Muscle of leg (tissue), 11 donors: ENCODE data around the gene NFIB. TPM values are rescaled to one million over a fixed set of nuclear protein-coding genes. Genes with fewer than 3 reads are reported as not detected.
A peak's percentile ranks its signal among the peaks of the same experiment; 100 is the strongest.

Experiments
- DNase-seq: peaks from one replicate; pipeline ENCODE4 v3.0.0; 2013
- H3K27ac ChIP-seq: one replicate; pipeline ENCODE4 v1.5.1; 2013; ENCODE audit warnings: mild to moderate bottlenecking, low read length, control low read depth
- H3K27me3 ChIP-seq: one replicate; pipeline ENCODE4 v1.6.1; 2013; ENCODE audit warnings: low read length; ENCODE audit not compliant: control insufficient read depth, insufficient read depth
- H3K36me3 ChIP-seq: one replicate; pipeline ENCODE4 v1.6.1; 2013; ENCODE audit warnings: low read length; ENCODE audit not compliant: control insufficient read depth, insufficient read depth
- H3K4me1 ChIP-seq: one replicate; pipeline ENCODE4 v1.6.1; 2013; ENCODE audit warnings: low read length; ENCODE audit not compliant: control insufficient read depth, insufficient read depth
- H3K4me3 ChIP-seq: one replicate; pipeline ENCODE4 v1.5.1; 2013; ENCODE audit warnings: low read length, control low read depth
- H3K9me3 ChIP-seq: replicated peaks from 2 replicates; pipeline ENCODE4 v1.6.1; 2013; ENCODE audit warnings: low read depth, low read length; ENCODE audit not compliant: control insufficient read depth
- WGBS: methylation state at CpG from one replicate; pipeline ENCODE4 v1.1.5; 2013; ENCODE audit warnings: missing lambda C conversion rate; ENCODE audit not compliant: insufficient coverage; 5-methylcytosine and 5-hydroxymethylcytosine counted together
- polyA plus RNA-seq, 8 donors: library from polyadenylated mRNA; unstranded; fragments of 120-200 nt; gene quantifications; one replicate each; pipeline versions ENCODE4 v1.2.1 to v1.2.3, GENCODE V29; 2013; ENCODE audit warnings: inconsistent platforms in 1 of 8, low replicate concordance in 1 of 8; ENCODE audit not compliant: insufficient read length in 8 of 8, insufficient read depth in 1 of 8
- total RNA-seq: library from RNA; stranded (reverse); fragments of 120-200 nt; gene quantifications from one replicate; pipeline ENCODE4 v1.2.4, GENCODE V29; 2013

The NFIB gene
- total and polyA plus RNA-seq, 9 donors = 63.7 to 119 (median 85.8) TPM

DNA sequence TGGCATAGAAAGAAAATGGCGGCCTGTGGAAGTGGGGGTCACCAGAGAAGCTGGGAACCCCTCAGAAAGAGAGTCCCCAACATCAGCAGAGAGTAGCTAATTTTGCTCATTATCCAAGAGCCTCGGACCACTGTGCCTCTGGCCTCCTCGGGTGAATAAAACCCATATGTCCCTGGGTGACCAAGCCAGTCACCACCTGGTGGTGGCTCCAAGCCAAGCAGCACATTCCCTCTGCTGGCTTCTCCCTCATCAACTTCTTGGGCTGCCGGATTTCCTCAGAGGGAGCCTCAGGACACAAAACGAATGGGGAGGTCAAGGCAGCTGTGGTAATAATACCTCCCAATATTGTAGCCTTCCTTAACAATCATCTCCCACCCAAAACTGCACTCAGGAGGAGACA lies 242.5 kb downstream of the NFIB start:
- Histone ChIP-seq H3K27ac (no peak overlapping the region), H3K9me3 (no peaks in the 10 kb centered on the region), H3K36me3 (no peaks in the 10 kb centered on the region), H3K4me1 (no peaks in the 10 kb centered on the region), H3K4me3 (no peak overlapping the region), H3K27me3 (no peaks in the 10 kb centered on the region)
- 67% methylated on average over 3 of the region's 5 CpGs for WGBS
- no peak for DNase-seq

DNA sequence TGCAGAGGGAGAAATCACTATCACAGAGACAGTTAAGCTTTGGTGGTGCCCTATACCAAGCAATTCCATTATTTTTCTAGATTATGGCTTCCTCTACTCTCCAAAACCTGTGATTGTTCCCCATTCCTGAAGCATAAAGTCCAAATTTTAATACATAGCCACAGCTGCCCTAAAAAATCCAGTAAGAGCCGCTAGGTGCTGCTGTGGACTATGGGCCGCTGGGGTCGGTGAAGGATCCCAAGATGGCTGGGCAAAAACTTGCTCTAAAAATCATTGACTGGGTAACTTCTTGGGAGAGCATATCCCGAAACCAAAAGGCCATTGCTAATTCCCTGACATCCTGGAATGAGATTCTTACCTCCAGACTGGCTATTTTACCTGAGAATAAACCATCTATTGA lies 245.3 kb downstream of the NFIB start:
- Histone ChIP-seq H3K9me3 (no peaks in the 10 kb centered on the region), H3K4me1 (no peaks in the 10 kb centered on the region)

DNA sequence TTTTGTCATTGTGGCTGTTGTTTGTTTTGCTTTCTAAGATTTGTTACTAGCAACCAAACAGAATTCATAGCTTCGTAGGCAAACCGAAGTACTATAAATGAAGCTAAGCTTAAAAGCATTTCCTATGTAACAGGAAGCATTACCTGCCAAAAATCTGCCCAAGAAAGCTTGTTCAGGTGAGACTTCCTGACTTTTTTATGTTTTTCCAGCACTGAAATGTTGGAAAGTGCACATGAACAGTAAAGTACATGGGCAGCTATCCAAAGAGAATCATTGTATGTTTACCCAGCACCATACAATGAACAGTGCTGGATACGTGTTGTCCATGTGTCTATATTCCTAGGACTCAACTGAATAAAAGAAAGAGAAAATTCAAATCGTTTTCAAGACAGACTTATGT lies 247.1 kb downstream of the NFIB start:
- WGBS = 80% methylated on average over 1 of the region's 4 CpGs
- peak; percentile 55 for DNase-seq
- Histone ChIP-seq H3K36me3 (no peaks in the 10 kb centered on the region), H3K9me3 (no peaks in the 10 kb centered on the region), H3K27me3 (no peaks in the 10 kb centered on the region), H3K4me3 (no peak overlapping the region), H3K4me1 (peaks cover 12% of the 10 kb centered on the region), H3K27ac (peak overlapping the region; percentile 15)

More for the DNA sequence above, 245.3 kb downstream of the NFIB start:
- WGBS = 100% methylated on average over 1 of the region's 4 CpGs
- Histone ChIP-seq H3K27ac (no peak overlapping the region), H3K36me3 (no peaks in the 10 kb centered on the region), H3K4me3 (no peak overlapping the region), H3K27me3 (no peaks in the 10 kb centered on the region)
- no peak for DNase-seq

DNA sequence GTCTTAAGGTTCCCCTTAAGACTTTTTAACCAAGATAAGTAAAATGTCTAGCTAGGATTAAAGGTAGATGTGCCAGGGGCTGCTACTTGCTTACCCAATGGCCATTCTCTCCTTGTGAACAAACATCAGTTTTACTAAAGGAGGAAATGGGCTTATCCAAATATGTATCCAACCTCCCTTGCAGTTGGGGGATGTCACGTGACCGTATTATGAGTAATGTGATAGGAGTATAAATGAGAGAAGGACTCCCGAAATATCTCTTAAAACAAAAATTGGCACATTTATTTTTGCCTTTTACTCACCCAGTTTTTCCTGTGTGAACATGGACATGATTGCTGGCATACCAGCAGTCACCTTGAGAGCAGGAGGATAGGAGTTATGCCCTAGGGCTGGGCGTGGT lies 247.9 kb downstream of the NFIB start:
- H3K4me3 ChIP-seq = no peak overlapping the region
- no peak overlapping the region for H3K27ac ChIP-seq
- no peaks in the 10 kb centered on the region for H3K9me3 ChIP-seq

DNA sequence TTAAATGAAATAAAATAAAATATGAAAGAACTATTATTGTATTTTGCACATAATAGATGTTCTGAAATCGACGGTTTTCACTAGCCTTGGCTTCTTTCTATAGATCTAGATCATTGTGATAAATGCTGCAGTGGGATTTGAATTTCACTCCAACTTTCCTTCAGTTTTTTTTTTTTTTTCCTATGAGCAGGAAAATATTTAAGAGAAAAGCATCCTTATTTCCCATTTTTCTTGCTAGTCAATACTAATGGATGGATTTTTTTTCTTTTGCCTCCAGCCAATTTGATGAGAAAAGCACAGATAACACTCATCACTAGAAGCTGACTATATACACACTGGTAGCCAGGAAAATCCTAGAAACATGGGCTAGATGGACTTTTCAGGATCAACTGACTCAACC lies 249.0 kb downstream of the NFIB start:
- Histone ChIP-seq H3K27ac (peak overlapping the region; percentile 35), H3K4me3 (no peak overlapping the region), H3K27me3 (no peaks in the 10 kb centered on the region), H3K4me1 (peaks cover 12% of the 10 kb centered on the region), H3K9me3 (no peaks in the 10 kb centered on the region), H3K36me3 (no peaks in the 10 kb centered on the region)
- no CpG with 5 or more reads among the region's 2 CpGs for WGBS
- peak; percentile 85 for DNase-seq

More for the DNA sequence above, 247.9 kb downstream of the NFIB start:
- Histone ChIP-seq H3K27me3 (no peaks in the 10 kb centered on the region), H3K4me1 (peaks cover 12% of the 10 kb centered on the region), H3K36me3 (no peaks in the 10 kb centered on the region)
- DNase-seq = no peak
- 89% methylated on average over 1 of the region's 4 CpGs for WGBS

DNA sequence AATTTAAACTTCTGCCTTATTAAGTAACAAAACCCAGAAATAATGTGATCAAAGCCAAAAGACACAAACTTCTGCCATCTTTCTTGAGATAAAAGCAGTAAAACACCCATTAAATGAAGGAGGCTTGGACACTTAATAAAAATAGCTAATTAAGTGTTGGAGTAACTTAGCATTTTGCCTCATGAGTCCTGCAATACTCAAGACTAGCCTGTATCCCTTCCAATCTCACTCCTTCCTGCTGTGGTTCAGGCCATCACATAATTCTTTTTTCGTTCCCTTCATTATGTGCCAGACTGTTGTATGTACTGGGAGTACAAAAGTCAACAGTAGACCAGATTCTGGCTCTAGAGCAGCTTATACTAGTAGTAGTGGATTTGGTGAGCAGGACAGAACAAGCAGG lies 250.2 kb downstream of the NFIB start:
- H3K4me1 ChIP-seq = peaks cover 12% of the 10 kb centered on the region
- no peaks in the 10 kb centered on the region for H3K27me3 ChIP-seq
- WGBS = no CpG with 5 or more reads among the region's 1 CpG
- no peaks in the 10 kb centered on the region for H3K9me3 ChIP-seq
- H3K4me3 ChIP-seq = no peak overlapping the region
- peak overlapping the region; percentile 33 for H3K27ac ChIP-seq
- DNase-seq = peak; percentile 78
- no peaks in the 10 kb centered on the region for H3K36me3 ChIP-seq

DNA sequence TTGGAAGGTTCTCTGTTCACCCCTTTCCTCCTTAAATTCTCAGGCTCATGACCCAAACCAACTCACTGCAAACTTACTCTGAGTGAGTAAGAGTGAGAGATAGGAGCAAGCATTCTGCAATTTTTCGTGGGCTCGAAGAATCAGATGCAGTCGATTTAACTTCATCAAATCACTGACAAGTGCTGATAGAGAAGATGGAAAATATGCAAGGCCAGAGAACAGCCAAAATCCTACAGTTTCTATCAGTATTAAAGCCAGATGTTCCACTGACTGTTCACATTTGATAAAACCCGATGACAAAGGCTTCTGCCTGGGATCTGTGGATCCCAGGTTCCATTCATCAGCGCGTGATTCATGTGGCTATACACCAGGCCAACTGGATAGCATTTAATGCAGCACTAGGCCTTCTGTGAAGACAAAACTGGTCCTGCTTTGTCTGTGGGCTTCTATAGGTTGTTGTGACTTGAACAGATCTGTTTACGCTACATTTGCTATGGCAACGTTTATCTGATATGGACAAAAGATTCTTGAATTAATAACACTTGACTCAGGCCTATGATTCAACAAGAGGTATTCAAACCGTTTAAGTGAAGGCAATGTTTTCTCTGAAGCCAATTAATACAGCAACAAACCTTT lies 251.2 kb downstream of the NFIB start:
- 38% methylated on average over 3 of the region's 9 CpGs for WGBS
- Histone ChIP-seq H3K27me3 (no peaks in the 10 kb centered on the region), H3K27ac (peak overlapping the region; percentile 59), H3K36me3 (no peaks in the 10 kb centered on the region), H3K9me3 (no peaks in the 10 kb centered on the region), H3K4me1 (peaks cover 20% of the 10 kb centered on the region), H3K4me3 (no peak overlapping the region)
- DNase-seq = peak; percentile 85

DNA sequence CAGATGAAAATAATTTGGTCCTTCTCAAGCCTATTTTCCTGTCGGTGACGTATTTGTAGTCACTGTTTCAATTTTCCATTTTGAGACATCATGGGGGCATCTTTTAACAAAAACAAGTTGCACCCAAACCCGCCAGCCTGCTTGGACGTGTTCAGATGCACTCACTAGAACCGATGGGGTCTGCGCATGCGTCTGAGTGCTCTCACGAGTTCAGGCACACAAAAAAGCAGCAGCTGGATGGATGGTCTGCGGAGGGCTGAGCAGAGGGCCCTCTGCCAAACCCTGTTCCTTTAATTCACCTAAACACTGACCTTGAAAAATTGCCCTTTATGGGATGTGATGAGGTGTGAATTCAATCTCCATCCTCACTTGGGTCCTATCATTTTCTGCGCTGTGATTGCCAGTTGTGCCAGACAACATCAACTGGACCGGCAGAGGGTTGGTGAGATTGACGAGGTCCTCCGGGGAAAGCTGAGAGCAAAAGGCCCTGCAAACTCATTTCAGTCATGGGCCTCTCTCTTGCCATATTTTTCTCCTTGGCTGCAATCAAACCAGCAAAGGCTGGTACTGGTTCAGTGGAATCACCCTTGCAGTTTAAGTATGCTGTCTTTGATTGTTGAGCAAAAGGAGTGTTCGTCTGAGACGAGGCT lies 251.9 kb downstream of the NFIB start:
- Histone ChIP-seq H3K27ac (no peak overlapping the region), H3K36me3 (no peaks in the 10 kb centered on the region), H3K27me3 (no peaks in the 10 kb centered on the region), H3K4me1 (peaks cover 20% of the 10 kb centered on the region), H3K9me3 (no peaks in the 10 kb centered on the region), H3K4me3 (no peak overlapping the region)
- WGBS = 65% methylated on average over 7 of the region's 15 CpGs
- peak; percentile 46 for DNase-seq

DNA sequence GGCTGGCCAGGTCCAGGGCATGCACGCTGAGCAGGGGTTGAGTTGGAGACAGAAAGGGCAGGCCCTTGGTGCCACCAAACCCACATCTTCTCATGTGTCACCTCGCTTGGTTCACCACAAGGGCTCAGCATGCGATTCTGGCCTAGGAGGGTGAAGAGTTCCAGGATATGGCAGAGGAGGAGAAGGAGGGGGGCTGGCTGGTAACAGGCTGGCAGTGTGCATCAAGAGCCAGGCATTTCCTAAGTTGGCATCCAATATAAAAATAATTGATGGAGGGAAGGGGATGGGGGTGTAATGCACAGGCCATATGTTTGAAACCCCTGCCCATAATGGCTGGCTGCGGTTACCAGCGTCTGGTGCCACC lies 255.6 kb downstream of the NFIB start:
- H3K4me1 ChIP-seq = peaks cover 23% of the 10 kb centered on the region
- H3K36me3 ChIP-seq = no peaks in the 10 kb centered on the region
- H3K4me3 ChIP-seq = no peak overlapping the region
- no peak overlapping the region for H3K27ac ChIP-seq
- H3K27me3 ChIP-seq = no peaks in the 10 kb centered on the region
- no peak for DNase-seq
- no peaks in the 10 kb centered on the region for H3K9me3 ChIP-seq
- 57% methylated on average over 3 of the region's 5 CpGs for WGBS

DNA sequence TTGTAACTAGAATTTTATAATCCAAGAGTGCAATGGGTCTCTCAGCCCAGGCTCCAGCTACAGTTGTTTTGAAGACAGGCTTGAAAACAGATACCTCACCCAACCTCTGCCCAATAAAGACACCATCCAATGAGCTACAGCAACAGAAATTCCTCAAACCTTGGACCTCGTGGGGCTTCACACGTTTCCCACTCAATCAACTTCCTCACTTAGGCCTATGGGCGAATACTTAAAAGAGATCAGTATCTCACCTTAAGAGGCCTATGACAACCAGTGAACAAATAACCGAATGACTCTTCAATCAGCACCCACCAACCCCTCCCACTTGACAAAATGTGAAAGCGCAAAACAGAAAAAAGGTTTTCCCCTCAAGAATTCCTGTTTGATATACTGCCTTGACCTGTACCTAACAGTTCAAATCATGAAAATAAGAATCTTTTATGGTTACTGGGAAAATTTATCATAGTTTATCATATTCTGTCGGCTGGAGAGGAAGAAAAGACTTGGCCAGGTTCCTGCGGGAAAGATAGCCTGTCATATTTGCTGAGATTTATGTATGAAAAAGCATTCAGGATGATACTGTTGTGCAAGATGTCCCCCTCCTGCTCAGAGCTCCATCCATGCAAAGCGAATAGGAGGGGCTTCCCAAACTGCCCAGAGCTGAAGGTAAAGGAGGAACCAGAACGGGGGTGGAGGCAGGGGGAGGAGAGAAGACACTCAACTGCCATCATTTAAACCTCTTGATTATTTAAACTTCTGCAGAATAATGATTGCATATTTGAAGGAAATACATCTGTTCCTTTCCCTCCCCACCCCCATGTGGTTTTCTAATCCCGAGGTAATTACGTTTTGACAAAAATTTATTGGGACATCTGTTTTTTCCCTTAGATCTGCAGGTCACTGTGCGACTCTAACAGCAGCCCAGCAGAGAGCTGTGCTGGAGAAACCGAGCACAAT lies 256.3 kb downstream of the NFIB start:
- Histone ChIP-seq H3K4me1 (peaks cover 18% of the 10 kb centered on the region), H3K27ac (no peak overlapping the region), H3K9me3 (no peaks in the 10 kb centered on the region), H3K36me3 (no peaks in the 10 kb centered on the region), H3K4me3 (no peak overlapping the region), H3K27me3 (no peaks in the 10 kb centered on the region)
- 58% methylated on average over 5 of the region's 13 CpGs for WGBS
- peak; percentile 84 for DNase-seq
